Upper lobe of right lung (tissue), 1 donor: ENCODE measurements around the gene NEK7. TPM values are rescaled to one million over a fixed set of nuclear protein-coding genes. Genes with fewer than 3 reads are reported as not detected.
A peak's percentile ranks its signal among the peaks of the same experiment; 100 is the strongest.
"Not testable (repeated sequence)": the region's sequence is repeated elsewhere in the genome, so short reads cannot be mapped to it uniquely, and the experiment has no call there.

Experiments used
- ATAC-seq: fragments of 200-7000 bp; cut with Tn5 transposase; one replicate; pipeline ENCODE4 v1.9.1; 2020; ENCODE audit warnings: mild to moderate bottlenecking, moderate library complexity
- DNase-seq: peaks from one replicate; pipeline ENCODE4 v3.0.0-alpha.2; 2020
- H3K27ac ChIP-seq: fragments of 200-600 bp; one replicate; pipeline ENCODE4 v1.8.0; 2022
- H3K27me3 ChIP-seq: fragments of 200-600 bp; one replicate; pipeline ENCODE4 v1.8.0; 2022; ENCODE audit warnings: mild to moderate bottlenecking
- H3K36me3 ChIP-seq: fragments of 200-600 bp; one replicate; pipeline ENCODE4 v1.8.0; 2022
- H3K4me1 ChIP-seq: fragments of 200-600 bp; one replicate; pipeline ENCODE4 v1.8.0; 2022
- H3K4me3 ChIP-seq: fragments of 200-600 bp; one replicate; pipeline ENCODE4 v1.8.0; 2022; ENCODE audit warnings: mild to moderate bottlenecking
- H3K9me3 ChIP-seq: fragments of 200-600 bp; one replicate; pipeline ENCODE4 v1.8.0; 2022
- CTCF ChIP-seq: fragments of 200-600 bp; IDR thresholded peaks from one replicate; pipeline ENCODE4 v1.8.0; 2022; ENCODE audit warnings: antibody characterized with exemption
- intact Hi-C: fragments of 100-400 bp; cut with DNase I; formaldehyde crosslinking; loops from one replicate; pipeline ENCODE4 v1.11.0; 2022
- total RNA-seq: library from RNA; stranded (reverse); fragmentation: NEBNext Ultra II Directional; extraction: Animal tissue kit (Norgen Biotek cat#: 25700); gene quantifications from one replicate; pipeline ENCODE4 v1.2.1, GENCODE V29; 2021
- donor health status: DM: no; HTN: yes; CAD: no; lungs with severe emphysema.

NEK7 gene
- total RNA-seq, 1 donor from 2014 or later = 96.9 TPM

GRCh38 chr1:198304431-198304830 is 147.6 kb downstream of the NEK7 start:
- no peak overlapping the region for H3K4me3 ChIP-seq
- intact Hi-C loops = no loop called here
- no peaks in the 10 kb centered on the region for H3K27me3 ChIP-seq
- DNase-seq (no peak), ATAC-seq (no peak)
- H3K36me3 ChIP-seq = no peaks in the 10 kb centered on the region
- no peak overlapping the region for H3K27ac ChIP-seq
- H3K4me1 ChIP-seq = no peaks in the 10 kb centered on the region
- no peaks in the 10 kb centered on the region for H3K9me3 ChIP-seq
- TF ChIP-seq CTCF = no peak

- H3K4me3 ChIP-seq, H3K27ac ChIP-seq, DNase-seq, H3K9me3 ChIP-seq, H3K36me3 ChIP-seq, H3K27me3 ChIP-seq, H3K4me1 ChIP-seq, ATAC-seq, intact Hi-C loops: not testable (repeated sequence)
Measured at GRCh38 chr1:198314817-198315216, 158.0 kb downstream of the NEK7 start.

GRCh38 chr1:198315331-198315730 is 158.5 kb downstream of the NEK7 start:
- H3K27ac ChIP-seq, H3K4me1 ChIP-seq, H3K36me3 ChIP-seq, H3K9me3 ChIP-seq, H3K27me3 ChIP-seq, ATAC-seq, intact Hi-C loops, H3K4me3 ChIP-seq, DNase-seq: not testable (repeated sequence)

- DNase-seq (no peak), ATAC-seq (no peak)
- Histone ChIP-seq H3K4me3 (no peak overlapping the region), H3K4me1 (no peaks in the 10 kb centered on the region), H3K36me3 (no peaks in the 10 kb centered on the region), H3K27me3 (no peaks in the 10 kb centered on the region), H3K27ac (no peak overlapping the region), H3K9me3 (no peaks in the 10 kb centered on the region)
- intact Hi-C loops = no loop called here
- no peak for TF ChIP-seq CTCF
Measured at GRCh38 chr1:198316546-198317100, 159.8 kb downstream of the NEK7 start.

- Histone ChIP-seq H3K27me3 (no peaks in the 10 kb centered on the region), H3K36me3 (no peaks in the 10 kb centered on the region), H3K9me3 (no peaks in the 10 kb centered on the region), H3K4me3 (no peak overlapping the region), H3K4me1 (no peaks in the 10 kb centered on the region), H3K27ac (no peak overlapping the region)
- TF ChIP-seq CTCF = no peak
- intact Hi-C loops = no loop called here
- DNase-seq (no peak), ATAC-seq (peak; percentile 33)
Measured at GRCh38 chr1:198318085-198318484, 161.3 kb downstream of the NEK7 start.

- Histone ChIP-seq H3K4me3 (no peak overlapping the region), H3K9me3 (no peaks in the 10 kb centered on the region), H3K36me3 (no peaks in the 10 kb centered on the region), H3K27ac (no peak overlapping the region), H3K27me3 (no peaks in the 10 kb centered on the region), H3K4me1 (no peaks in the 10 kb centered on the region)
- no peak for TF ChIP-seq CTCF
- no peak for DNase-seq
- intact Hi-C loops = no loop called here
- no peak for ATAC-seq
Measured at GRCh38 chr1:198320759-198321158, 164.0 kb downstream of the NEK7 start.

GRCh38 chr1:198326232-198326631 is 169.4 kb downstream of the NEK7 start:
- no peaks in the 10 kb centered on the region for H3K9me3 ChIP-seq
- H3K4me3 ChIP-seq = no peak overlapping the region
- ATAC-seq (no peak), DNase-seq (no peak)
- intact Hi-C loops = no loop called here
- no peaks in the 10 kb centered on the region for H3K36me3 ChIP-seq
- H3K27ac ChIP-seq = no peak overlapping the region
- H3K27me3 ChIP-seq = no peaks in the 10 kb centered on the region
- TF ChIP-seq CTCF = no peak
- H3K4me1 ChIP-seq = no peaks in the 10 kb centered on the region
